Endothelial cell of umbilical vein (primary cell): Measurements from ENCODE around the gene PKNOX2. TPM values are rescaled to one million over a fixed set of nuclear protein-coding genes. Genes with fewer than 3 reads are reported as not detected.

ENCODE experiments used
- BruUV-seq: library from RNA; stranded (reverse); fragments of 400-500 nt; replicated peaks from 2 replicates; lab custom pipeline; 2021; lab: Mats Ljungman, UMichigan
- CTCF ChIA-PET: fragments of 300-600, 350-600 bp; sonication (Branson Sonifier 250); formaldehyde crosslinking; loops from one replicate; lab custom pipeline; 2021; ENCODE audit warnings: antibody characterized with exemption, inconsistent platforms; lab: Charles Lee
- POLR2A ChIA-PET: fragments of 300-600, 350-600 bp; sonication (Branson Sonifier 250); formaldehyde crosslinking; loops from one replicate; lab custom pipeline; 2021; ENCODE audit warnings: antibody characterized with exemption, inconsistent platforms; lab: Charles Lee
- DNase-seq: peaks from one replicate; pipeline ENCODE4 v3.0.0-alpha.2; 2011; ENCODE audit warnings: low read depth, low spot score
- FAIRE-seq: peaks from 2 replicates; lab custom pipeline; 2011; peaks lifted over from hg19 to GRCh38; lab: Jason Lieb, UNC
- H2AFZ ChIP-seq: 2 replicates; pipeline ENCODE4 v1.6.0; 2012; ENCODE audit warnings: low read depth, low read length, control low read depth, inconsistent platforms
- H3K27ac ChIP-seq: 2 replicates; pipeline ENCODE4 v1.5.1; 2011; ENCODE audit warnings: low read depth, mild to moderate bottlenecking, control low read depth, low read length, moderate library complexity; ENCODE audit not compliant: insufficient read depth
- H3K27me3 ChIP-seq, 2 experiments: 2 replicates each; pipeline versions ENCODE4 v1.6.0 to v1.6.1; 2011; ENCODE audit warnings: low read length in 2 of 2, mixed read lengths in 1 of 2; ENCODE audit not compliant: control insufficient read depth in 2 of 2, insufficient read depth in 2 of 2
- H3K36me3 ChIP-seq, 2 experiments: 2 replicates in 1 of 2; 3 replicates in 1 of 2; pipeline ENCODE4 v1.5.1; 2011; ENCODE audit warnings: low read length in 2 of 2, mild to moderate bottlenecking in 1 of 2, moderate library complexity in 1 of 2; ENCODE audit not compliant: control insufficient read depth in 2 of 2, insufficient read depth in 2 of 2; ENCODE audit errors: extremely low read depth in 1 of 2
- H3K4me1 ChIP-seq: 3 replicates; pipeline ENCODE4 v1.5.1; 2011; ENCODE audit warnings: mild to moderate bottlenecking, low read length; ENCODE audit not compliant: control insufficient read depth, insufficient read depth; ENCODE audit errors: extremely low read depth
- H3K4me2 ChIP-seq: 2 replicates; pipeline ENCODE4 v1.6.1; 2011; ENCODE audit warnings: low read length, control low read depth, mixed read lengths; ENCODE audit not compliant: insufficient read depth
- H3K4me3 ChIP-seq, 3 experiments: fragments of 200-600 bp in 1 of 3; sonication (generic), shearing (Covaris generic) in 1 of 3; replicated peaks in 1 of 3; 2 replicates each; pipeline ENCODE4 v1.5.1; 2011 to 2016; ENCODE audit warnings: control low read depth in 3 of 3, low read length in 3 of 3, mild to moderate bottlenecking in 2 of 3, inconsistent platforms in 1 of 3, low read depth in 1 of 3, moderate library complexity in 1 of 3; ENCODE audit not compliant: insufficient read depth in 1 of 3
- H3K79me2 ChIP-seq: 2 replicates; pipeline ENCODE4 v1.6.0; 2012; ENCODE audit warnings: low read length, inconsistent platforms; ENCODE audit not compliant: control insufficient read depth, insufficient read depth
- H3K9ac ChIP-seq: replicated peaks from 2 replicates; pipeline ENCODE3; 2011; ENCODE audit warnings: low read length, control low read depth; ENCODE audit not compliant: insufficient read depth; ENCODE audit errors: extremely low read depth
- H3K9me1 ChIP-seq: replicated peaks from 3 replicates; pipeline ENCODE4 v1.6.0; 2011; ENCODE audit warnings: mild to moderate bottlenecking, low read length; ENCODE audit not compliant: control insufficient read depth, insufficient read depth; ENCODE audit errors: extremely low read depth
- H3K9me3 ChIP-seq: replicated peaks from 2 replicates; pipeline ENCODE4 v1.5.1; 2012; ENCODE audit warnings: low read length, inconsistent platforms; ENCODE audit not compliant: control insufficient read depth, insufficient read depth
- H4K20me1 ChIP-seq: replicated peaks from 2 replicates; pipeline ENCODE3; 2011; ENCODE audit warnings: mild to moderate bottlenecking, low read length; ENCODE audit not compliant: control insufficient read depth, insufficient read depth; ENCODE audit errors: extremely low read depth
- CTCF ChIP-seq, 2 donors: IDR thresholded peaks; 1 replicate in 1 of 2; 2 replicates in 1 of 2; pipeline ENCODE4 v1.5.1; 2011; ENCODE audit warnings: low read length in 2 of 2, mild to moderate bottlenecking in 2 of 2, moderate library complexity in 2 of 2, control low read depth in 1 of 2, inconsistent platforms in 1 of 2, low read depth in 1 of 2; ENCODE audit not compliant: insufficient read depth in 1 of 2; ENCODE audit errors: extremely low read depth in 1 of 2
- EZH2 ChIP-seq: IDR thresholded peaks from 2 replicates; pipeline ENCODE4 v1.6.1; 2012; ENCODE audit warnings: borderline replicate concordance, low read depth, mild to moderate bottlenecking, moderate library complexity, low read length, inconsistent platforms; ENCODE audit not compliant: severe bottlenecking
- FOS ChIP-seq: IDR thresholded peaks from 2 replicates; pipeline ENCODE4 v1.6.1; 2011; ENCODE audit warnings: mild to moderate bottlenecking, low read length, moderate library complexity, borderline replicate concordance; ENCODE audit not compliant: insufficient read depth
- GATA2 ChIP-seq: IDR thresholded peaks from 2 replicates; pipeline ENCODE4 v1.7.0; 2011; ENCODE audit warnings: low read depth, mild to moderate bottlenecking, moderate library complexity, mixed read lengths, low read length; ENCODE audit not compliant: insufficient read length, insufficient read depth
- JUN ChIP-seq: IDR thresholded peaks from 2 replicates; pipeline ENCODE4 v1.6.1; 2011; ENCODE audit warnings: borderline replicate concordance, low read depth; ENCODE audit not compliant: insufficient read length, insufficient read depth
- MYC ChIP-seq: IDR thresholded peaks from one replicate; pipeline ENCODE4 v1.6.1; 2011; ENCODE audit warnings: mild to moderate bottlenecking, low read depth, low read length
- POLR2A ChIP-seq: IDR thresholded peaks from 2 replicates; pipeline ENCODE4 v1.6.1; 2012; ENCODE audit warnings: low read depth, mild to moderate bottlenecking, control low read depth, low read length
- POLR2AphosphoS5 ChIP-seq: IDR thresholded peaks from 2 replicates; pipeline ENCODE4 v1.6.1; 2012; ENCODE audit warnings: low read depth, mild to moderate bottlenecking, control low read depth, low read length, moderate library complexity; ENCODE audit not compliant: insufficient read depth
- dilution Hi-C: fragments of 300-500 bp; cut with MboI; formaldehyde crosslinking; loops from one replicate; pipeline ENCODE4 v1.15.0; 2019; ENCODE audit warnings: low sequenced_read_pairs; ENCODE audit not compliant: extremely low pct_ligation_motif_present
- intact Hi-C: fragments of 100-400 bp; cut with micrococcal nuclease; formaldehyde crosslinking; loops from one replicate; pipeline ENCODE4 v1.10.0; 2022
- polyA plus RNA-seq, 4 experiments: library from polyadenylated mRNA; depleted of rRNA in 3 of 4; stranded (reverse) in 3 of 4; unstranded in 1 of 4; fragments of >200 nt; gene quantifications; 2 replicates each; pipeline versions ENCODE4 v1.2.1 to v1.2.3, GENCODE V29; 2011 to 2012; ENCODE audit warnings: missing spikeins in 1 of 4
- total RNA-seq: library from RNA; stranded (reverse); gene quantifications from 2 replicates; pipeline ENCODE4 v1.2.3, GENCODE V29; 2021
- TF ChIP-seq, protein P1 (sequence below): IDR thresholded peaks from 2 replicates; pipeline ENCODE4 v1.6.1; 2011; ENCODE audit not compliant: insufficient read depth, insufficient read length

PKNOX2 gene
- total and polyA plus RNA-seq, 2 donors (not counting 3 experiments of a cell fraction or from before 2014, with no cell fraction given), result 0.11 to 0.91 TPM

GRCh38 chr11:125374398-125374797, 209.8 kb downstream of the PKNOX2 start:
- no peak overlapping the region for H2AFZ ChIP-seq
- CTCF ChIA-PET, result interaction anchor here (1.0 kb wide), 1 partner anchor 13 kb away, joined by 3 read pairs; no protein-coding TSS in a partner anchor
- H3K4me2 ChIP-seq, result no peak overlapping the region
- H3K27me3 ChIP-seq, result peaks cover 4 to 22% of the 10 kb centered on the region in 2 experiments
- H3K9ac ChIP-seq, result no peak overlapping the region
- FAIRE-seq, result no peak
- POLR2A ChIA-PET, result no interaction called here
- no peaks in the 10 kb centered on the region for H4K20me1 ChIP-seq
- no peaks in the 10 kb centered on the region for H3K4me1 ChIP-seq
- dilution Hi-C loops, result no loop called here
- no TSS peak for BruUV-seq
- H3K9me3 ChIP-seq, result no peaks in the 10 kb centered on the region
- intact Hi-C loops, result no loop called here
- no peak overlapping the region for H3K4me3 ChIP-seq
- DNase-seq, result no peak
- H3K79me2 ChIP-seq, result no peaks in the 10 kb centered on the region
- H3K27ac ChIP-seq, result no peak overlapping the region
- H3K36me3 ChIP-seq, result no peaks in the 10 kb centered on the region
- TF ChIP-seq JUN, result no peak
- TF ChIP-seq FOS, result no peak
- no peak for TF ChIP-seq EZH2
- TF ChIP-seq MYC, result no peak
- no peak for TF ChIP-seq POLR2AphosphoS5
- TF ChIP-seq, protein P1, sequence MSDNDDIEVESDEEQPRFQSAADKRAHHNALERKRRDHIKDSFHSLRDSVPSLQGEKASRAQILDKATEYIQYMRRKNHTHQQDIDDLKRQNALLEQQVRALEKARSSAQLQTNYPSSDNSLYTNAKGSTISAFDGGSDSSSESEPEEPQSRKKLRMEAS, result no peak
- no peak for TF ChIP-seq CTCF (IDR thresholded peaks at IDR 0.05; ENCODE audit: extremely low read depth in 1 of 2, insufficient read depth in 1 of 2, low read depth in 1 of 2, low read length in 2 of 2)
- TF ChIP-seq POLR2A, result no peak
- no peak for TF ChIP-seq GATA2
- no peaks in the 10 kb centered on the region for H3K9me1 ChIP-seq
